Fibroblast of pulmonary artery (primary cell): ENCODE results near the gene IMMT.
"Not testable (repeated sequence)": the region's sequence is repeated elsewhere in the genome, so short reads cannot be mapped to it uniquely, and the experiment has no call there.

ENCODE experiments used
- DNase-seq: peaks from one replicate; pipeline ENCODE4 v3.0.0-alpha.2; 2010; ENCODE audit warnings: low read depth
- H3K4me3 ChIP-seq: replicated peaks from 2 replicates; pipeline ENCODE4 v1.5.1; 2011; ENCODE audit warnings: low read depth, mild to moderate bottlenecking, control low read depth, low read length, moderate library complexity
- TF ChIP-seq, protein P1 (sequence below): IDR thresholded peaks from 2 replicates; pipeline ENCODE4 v1.5.1; 2011; ENCODE audit warnings: mild to moderate bottlenecking, control low read depth, low read length, inconsistent platforms; ENCODE audit errors: missing control alignments

The IMMT gene

DNA sequence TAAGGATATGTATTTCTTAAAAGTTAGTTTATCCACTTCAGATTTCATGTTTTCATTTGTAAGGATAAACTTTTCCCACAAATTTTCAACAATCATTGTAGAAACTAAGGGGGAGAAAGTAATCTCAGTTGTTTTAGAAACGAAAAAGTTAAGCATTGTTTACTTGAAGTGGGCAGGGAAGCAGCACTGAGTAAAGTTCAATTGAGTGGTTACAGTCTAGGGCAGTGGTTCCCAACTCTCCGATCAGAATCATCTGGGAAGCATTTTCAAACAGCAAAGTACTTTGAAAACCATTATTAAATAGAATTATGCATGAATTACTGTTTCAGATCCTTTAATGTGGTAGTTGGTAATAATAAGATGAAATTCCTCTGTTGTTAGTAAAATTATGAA is 16.5 kb upstream of the IMMT start:
- no peak overlapping the region for H3K4me3 ChIP-seq
- no peak for DNase-seq
- TF ChIP-seq, protein P1, sequence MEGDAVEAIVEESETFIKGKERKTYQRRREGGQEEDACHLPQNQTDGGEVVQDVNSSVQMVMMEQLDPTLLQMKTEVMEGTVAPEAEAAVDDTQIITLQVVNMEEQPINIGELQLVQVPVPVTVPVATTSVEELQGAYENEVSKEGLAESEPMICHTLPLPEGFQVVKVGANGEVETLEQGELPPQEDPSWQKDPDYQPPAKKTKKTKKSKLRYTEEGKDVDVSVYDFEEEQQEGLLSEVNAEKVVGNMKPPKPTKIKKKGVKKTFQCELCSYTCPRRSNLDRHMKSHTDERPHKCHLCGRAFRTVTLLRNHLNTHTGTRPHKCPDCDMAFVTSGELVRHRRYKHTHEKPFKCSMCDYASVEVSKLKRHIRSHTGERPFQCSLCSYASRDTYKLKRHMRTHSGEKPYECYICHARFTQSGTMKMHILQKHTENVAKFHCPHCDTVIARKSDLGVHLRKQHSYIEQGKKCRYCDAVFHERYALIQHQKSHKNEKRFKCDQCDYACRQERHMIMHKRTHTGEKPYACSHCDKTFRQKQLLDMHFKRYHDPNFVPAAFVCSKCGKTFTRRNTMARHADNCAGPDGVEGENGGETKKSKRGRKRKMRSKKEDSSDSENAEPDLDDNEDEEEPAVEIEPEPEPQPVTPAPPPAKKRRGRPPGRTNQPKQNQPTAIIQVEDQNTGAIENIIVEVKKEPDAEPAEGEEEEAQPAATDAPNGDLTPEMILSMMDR = no peak

DNA sequence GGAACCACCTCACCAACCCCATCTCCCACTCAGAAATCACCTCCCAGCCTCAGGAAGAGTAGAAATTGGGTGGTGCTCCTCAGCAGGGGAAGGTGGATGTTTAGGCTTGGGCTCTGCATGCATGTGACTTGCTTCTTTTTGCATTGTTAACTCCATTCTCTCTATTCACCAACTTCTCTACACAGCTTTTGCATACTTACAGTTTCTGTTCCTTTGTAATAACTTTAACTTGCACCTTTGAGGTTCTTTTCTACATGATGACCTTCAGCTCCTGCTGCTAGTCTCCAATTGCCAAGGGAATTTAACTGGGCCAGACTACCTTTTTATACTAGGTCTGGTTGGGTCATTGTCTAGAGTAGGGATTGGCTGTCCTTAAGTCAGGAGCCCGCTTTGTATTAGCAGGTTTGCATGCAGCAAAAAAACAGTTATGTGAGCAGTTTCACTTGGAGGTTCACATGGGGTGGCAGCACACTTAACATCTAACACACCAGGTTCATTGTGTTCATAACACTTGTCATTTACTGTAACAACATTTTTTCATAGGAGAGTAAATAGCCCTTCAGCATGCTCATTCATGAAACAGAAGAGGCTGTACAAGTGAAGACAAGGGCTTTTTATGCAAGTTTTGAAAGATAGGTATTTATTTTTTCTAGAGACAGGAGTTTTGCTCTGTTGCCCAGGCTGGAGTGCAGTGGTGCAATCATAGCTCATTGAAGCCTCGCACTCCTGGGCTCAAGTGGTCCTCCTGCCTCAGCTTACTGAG is 16.0 kb upstream of the IMMT start:
- H3K4me3 ChIP-seq = no peak overlapping the region
- TF ChIP-seq, protein P1 = no peak
- DNase-seq = no peak

DNA sequence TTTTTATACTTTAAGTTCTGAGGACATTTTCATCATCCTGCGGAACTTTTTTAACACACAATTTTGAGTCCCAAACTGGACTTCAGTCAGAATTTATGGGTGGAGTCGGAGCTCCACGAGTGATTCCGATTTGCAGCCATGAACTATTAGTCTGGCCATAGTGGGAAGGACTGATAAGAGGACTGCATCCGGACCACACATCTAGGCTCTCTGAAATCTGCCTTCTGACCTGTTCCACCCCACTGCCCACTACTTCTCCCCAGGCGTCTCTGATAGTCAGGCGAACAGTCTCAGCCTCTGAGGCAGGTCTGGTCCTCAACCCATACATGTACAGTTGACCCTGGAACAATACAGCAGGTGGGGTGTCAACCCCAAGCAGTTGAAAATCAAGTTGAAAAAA is 9.2 kb upstream of the IMMT start:
- TF ChIP-seq, protein P1 = no peak
- no peak overlapping the region for H3K4me3 ChIP-seq
- no peak for DNase-seq

DNA sequence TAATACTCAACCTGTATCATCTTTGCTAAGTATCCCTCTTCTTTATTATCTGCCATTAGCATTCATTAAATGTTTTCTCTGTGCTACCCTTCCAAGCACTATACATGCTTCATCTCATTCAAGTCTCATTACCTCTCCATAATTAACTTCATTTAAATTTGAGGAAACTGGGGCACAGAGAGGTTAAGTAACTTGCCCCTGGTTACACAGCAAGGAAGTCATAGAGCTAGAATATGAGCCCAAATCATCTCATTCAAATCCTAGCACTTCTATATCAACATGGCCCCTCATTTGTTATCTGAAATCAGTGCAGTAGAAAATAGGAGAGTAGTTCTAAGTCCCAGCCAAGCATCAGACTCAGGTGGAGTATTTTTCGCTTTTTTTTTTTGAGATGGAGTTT is 8.4 kb upstream of the IMMT start:
- TF ChIP-seq, protein P1 = no peak
- DNase-seq = no peak
- no peak overlapping the region for H3K4me3 ChIP-seq

- TF ChIP-seq, protein P1 = no peak
Observed at GRCh38 chr2:86202702-86203101, 7.4 kb upstream of the IMMT start.

GRCh38 chr2:86202336-86202692 is 7.1 kb upstream of the IMMT start:
- no peak overlapping the region for H3K4me3 ChIP-seq
- DNase-seq = no peak
- TF ChIP-seq, protein P1 = no peak

More at GRCh38 chr2:86202702-86203101, 7.4 kb upstream of the IMMT start:
- no peak overlapping the region for H3K4me3 ChIP-seq
- no peak for DNase-seq

DNA sequence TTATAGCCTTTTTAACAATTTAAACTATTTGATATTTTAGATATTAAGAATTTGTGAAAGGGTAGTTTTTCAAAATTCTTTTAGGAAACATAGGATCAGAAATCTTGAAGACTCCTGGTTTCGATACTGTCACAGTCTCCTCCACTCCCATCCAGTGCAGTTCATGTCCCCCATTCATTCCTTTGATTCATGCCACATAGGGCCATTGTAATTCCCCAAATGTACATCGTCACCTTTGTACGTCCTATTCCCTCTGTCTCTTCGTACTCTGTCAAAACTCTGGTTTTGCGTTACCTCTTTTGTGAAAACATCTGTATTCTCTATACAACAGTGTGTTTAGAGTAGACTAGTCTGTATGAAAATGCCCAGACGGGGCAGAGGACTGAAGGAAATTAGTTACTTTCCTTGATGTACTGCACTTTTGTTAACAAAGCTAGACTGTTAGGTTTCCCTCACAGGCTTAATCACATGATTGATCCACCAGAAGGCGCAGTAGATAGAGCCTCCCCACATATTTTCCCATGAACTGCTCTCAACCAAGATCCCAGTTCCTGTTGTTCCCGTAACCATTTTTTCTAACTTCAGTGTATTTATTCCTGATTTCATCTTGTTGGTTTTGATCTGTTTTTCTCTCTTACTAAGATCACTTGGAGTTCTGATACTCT is 6.5 kb upstream of the IMMT start:
- H3K4me3 ChIP-seq = no peak overlapping the region
- TF ChIP-seq, protein P1 = no peak
- peak; percentile 32 for DNase-seq

GRCh38 chr2:86200564-86200963 is 5.3 kb upstream of the IMMT start:
- H3K4me3 ChIP-seq = peak overlapping the region; percentile 81
- not testable (repeated sequence) for DNase-seq
